Right kidney (tissue), 9 donors: ENCODE results near the gene PDE4C.
A peak's percentile ranks its signal among the peaks of the same experiment; 100 is the strongest.

Experiments used
- DNase-seq: peaks from one replicate; pipeline ENCODE4 v3.0.0-alpha.2; 2016
- long read RNA-seq, 8 donors: transcript quantifications; one replicate each; lab custom pipeline, GENCODE V29; 2026

PDE4C gene
- long read RNA-seq, donor 1: 0 reads
- long read RNA-seq, donor 2: 0 reads
- long read RNA-seq, donor 3: 0 reads
- long read RNA-seq, donor 4: 0 reads
- long read RNA-seq, donor 5: 0 reads
- long read RNA-seq, donor 6: 0 reads
- long read RNA-seq, donor 7: 0 reads
- long read RNA-seq, donor 8: 0 reads

DNA sequence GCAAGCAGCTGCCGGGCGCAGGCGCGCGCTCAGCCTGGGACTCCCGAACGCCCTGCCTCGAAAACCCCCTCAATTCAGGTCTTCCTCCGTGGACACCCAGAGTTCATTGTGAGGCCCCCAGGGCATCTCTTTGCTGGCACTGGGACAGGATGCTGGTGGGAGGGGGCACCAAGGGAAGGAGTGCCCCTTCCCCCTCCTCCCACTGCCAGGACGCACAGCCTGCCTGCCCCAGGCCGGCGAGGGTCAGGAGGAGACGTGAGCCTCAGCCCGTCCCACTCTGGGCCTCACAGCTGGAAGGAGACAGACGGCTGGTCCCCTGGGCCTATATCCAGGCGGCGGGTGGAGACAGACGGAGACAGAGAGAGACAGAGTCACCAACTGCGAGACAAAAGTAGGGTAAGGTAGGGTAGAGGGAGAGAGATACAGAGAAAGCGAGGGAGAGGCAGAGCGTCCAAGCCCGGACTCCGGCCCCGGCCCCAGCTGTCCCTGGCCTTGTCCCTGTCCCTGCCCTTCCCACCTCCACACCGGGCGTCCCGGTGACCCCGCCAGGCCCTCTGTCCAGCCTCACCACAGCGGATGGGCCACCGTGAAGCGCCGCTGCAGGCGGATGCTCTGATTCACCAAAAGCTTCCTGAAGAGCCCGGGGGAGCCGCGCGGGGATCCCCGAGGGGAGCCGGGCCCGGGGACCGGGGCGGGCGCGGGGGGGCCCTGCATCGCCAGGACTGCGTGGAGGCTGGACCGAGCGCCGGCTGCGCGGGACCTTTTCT is at the start of gene PDE4C:
Gene PDE4C, minus strand, starts transcription at position 737 of the 767 bp plus-strand sequence. Its CDS starts 23 bp downstream, at position 714.
- DNase-seq: peak; percentile 59

DNA sequence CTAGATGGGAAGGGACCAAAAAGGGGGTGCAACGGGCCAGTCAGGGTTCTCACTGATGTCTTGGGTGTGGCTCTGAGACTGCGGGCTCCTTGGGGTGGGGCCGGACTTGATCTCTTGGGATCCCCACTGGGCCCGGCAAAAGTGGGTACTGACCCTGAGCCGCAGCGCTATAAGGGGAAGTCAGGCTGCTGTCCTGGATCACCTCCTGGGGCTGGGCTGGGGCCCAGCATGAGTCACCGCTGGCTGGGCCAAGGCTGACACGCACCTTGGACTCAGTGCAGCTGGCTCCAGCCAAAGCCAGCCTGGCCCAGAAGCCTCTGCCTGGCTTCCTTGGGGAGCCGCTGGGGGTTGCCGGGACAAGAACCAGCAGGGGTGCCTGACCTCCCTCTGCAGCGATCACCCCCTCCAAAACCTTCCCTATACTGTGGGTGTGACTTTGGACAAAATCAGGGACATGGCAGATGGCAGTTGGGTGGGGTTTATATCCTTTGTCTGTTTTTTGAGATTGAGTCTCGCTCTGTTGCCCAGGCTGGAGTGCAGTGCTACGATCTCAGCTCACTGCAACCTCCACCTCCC is 48.6 kb upstream of the PDE4C start:
- no peak for DNase-seq

- no peak for DNase-seq
Observed at GRCh38 chr19:18274219-18274780, 48.1 kb upstream of the PDE4C start, which contains the start of gene IQCN. IQCN (minus strand) TSS chr19:18274452; CDS start chr19:18269478, 4,974 bp downstream.

GRCh38 chr19:18273561-18274218 is 47.5 kb upstream of the PDE4C start:
- DNase-seq: no peak

GRCh38 chr19:18271433-18271841 is 45.2 kb upstream of the PDE4C start:
- DNase-seq: no peak

DNA sequence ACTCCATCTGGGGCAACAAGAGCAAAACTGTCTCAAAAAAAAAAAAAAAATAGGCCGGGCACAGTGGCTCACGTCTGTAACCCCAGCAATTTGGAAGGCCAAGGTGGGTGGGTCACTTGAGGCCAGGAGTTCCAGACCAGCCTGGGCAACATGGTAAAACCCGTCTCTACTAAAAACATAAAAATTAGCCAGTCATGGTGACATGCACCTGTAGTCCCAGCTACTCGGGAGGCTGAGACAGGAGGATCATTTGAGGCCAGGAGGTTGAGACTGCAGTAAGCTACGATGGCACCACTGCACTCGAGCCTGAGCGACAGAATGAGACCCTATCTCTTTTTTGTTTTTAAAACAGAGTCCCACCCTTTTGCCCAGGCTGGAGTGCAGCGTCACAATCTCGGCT is 44.1 kb upstream of the PDE4C start:
- DNase-seq: no peak

- no peak for DNase-seq
Observed at GRCh38 chr19:18269070-18269723, 43.0 kb upstream of the PDE4C start.

GRCh38 chr19:18266771-18267686 is 40.8 kb upstream of the PDE4C start:
- no peak for DNase-seq

- no peak for DNase-seq
Observed at GRCh38 chr19:18265582-18265981, 39.3 kb upstream of the PDE4C start.

DNA sequence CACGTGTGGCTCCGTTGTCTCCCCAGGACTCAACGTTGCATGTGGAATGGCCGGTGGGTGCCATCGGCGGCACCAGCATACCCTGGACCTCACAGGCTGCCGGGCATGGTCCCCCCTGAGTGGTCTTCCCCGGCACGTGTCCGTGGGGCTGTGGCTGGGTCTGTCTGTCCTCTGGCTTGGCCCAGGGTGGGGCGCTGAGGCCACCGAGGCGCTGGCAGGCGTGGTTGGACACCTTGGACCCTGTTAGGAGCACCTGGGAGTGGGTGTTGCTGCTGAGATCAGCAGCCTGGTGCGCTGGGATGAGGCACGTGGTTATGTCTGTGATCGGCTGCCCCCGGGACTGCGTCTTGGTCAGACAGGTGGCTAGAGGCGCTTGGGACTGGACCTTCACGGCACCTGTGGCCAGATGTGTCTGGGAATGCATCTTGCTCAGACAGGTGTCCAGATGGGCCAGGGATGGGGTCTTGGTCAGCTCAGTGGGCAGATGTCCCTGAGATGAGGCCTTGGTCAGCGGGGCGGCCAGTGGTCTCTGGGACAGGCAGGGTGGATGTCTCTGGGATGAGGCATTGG is 38.8 kb upstream of the PDE4C start:
- no peak for DNase-seq

- no peak for DNase-seq
Observed at GRCh38 chr19:18264137-18264854, 38.1 kb upstream of the PDE4C start.

DNA sequence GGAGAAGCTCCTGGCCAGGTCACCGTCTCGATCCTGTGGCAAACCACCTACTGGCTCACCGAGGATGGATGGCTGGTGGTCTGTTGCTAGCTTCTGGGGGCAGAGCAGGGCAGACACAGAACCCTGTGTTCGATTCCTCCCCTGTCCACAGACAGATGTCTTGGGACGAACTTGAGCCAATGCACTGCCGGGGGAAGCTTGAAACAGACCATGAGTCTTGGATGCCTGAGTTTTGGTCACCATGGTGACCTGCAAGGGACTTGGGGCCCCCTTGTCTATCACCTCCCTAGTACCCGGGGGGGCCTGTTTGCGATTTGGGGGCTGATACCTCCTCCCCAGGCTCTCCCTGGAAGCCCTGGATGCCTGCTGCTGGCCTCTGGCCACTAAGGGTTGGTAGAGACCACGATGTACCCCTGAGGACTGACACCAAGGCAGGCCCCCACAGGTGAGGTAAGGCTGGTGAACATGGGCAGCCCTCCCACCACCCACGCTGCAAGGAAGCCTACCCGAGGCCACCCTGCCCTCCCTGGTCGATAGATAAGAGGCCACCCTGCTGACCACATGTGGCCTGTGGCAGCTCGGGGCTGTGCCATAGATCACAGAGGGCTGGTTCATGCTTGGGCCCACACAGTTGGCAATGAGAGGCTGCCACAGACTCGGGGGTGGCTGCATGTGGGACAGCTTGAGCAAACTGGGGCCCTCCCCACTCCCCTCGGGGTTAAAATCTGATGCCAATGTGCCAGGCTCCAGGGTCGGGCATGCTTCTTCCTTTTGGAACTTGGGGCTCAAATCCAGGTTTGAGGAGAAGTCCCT is 37.3 kb upstream of the PDE4C start:
- no peak for DNase-seq

DNA sequence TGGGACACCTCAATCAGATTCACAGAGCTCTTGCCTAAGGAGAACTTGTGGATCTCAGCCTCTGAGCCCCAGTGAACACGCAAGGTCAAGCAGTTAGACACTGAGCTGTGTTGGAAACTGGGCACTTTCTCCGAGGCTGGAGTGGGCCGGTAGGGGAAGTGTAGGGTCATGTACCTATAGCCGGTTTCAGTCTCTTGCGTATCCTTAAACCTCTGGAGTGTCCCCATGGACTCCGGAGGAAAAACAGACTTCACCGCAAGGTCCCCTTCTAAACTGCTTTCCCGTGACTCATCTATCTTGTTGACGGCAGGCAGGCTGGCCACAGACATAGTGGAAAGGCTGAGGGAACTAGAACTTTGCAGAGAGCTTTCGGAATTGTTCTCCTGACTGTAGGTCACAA is 36.7 kb upstream of the PDE4C start:
- DNase-seq: no peak

DNA sequence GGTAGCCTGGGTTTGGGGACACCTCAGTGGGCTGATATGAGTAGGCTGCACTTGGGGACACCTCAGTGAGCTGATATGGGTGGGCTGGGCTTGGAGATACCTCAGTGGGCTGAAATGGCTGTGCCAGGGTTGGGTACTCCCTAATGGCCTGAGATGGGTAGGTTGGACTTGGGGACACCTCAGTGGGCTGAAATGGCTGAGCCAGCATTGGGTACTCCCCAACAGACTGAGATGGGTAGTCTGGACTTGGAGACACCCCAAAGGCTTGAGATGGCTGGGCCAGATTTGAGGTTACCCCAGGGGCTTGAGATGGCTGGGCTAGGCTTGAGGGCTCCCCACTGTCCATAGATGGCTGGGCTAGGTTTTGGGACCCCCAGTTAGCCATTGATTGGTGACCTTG is 35.9 kb upstream of the PDE4C start:
- no peak for DNase-seq

DNA sequence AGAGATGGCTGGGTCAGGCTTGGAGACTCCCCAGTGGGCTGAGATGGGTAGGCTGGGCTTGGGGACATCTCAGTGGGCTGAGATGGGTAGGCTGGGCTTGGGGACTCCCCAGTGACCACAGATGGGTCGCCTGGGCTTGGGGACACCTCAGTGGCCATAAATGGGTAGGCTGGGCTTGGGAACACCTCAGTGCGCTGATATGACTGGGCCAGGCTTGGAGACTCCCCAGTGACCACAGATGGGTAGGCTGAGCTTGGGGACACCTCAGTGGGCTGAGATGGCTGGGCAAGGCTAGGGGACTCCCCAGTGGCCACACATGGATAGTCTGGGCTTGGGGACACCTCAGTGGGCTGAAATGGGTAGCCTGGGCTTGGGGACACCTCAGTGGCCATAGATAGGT is 35.2 kb upstream of the PDE4C start:
- DNase-seq: no peak

DNA sequence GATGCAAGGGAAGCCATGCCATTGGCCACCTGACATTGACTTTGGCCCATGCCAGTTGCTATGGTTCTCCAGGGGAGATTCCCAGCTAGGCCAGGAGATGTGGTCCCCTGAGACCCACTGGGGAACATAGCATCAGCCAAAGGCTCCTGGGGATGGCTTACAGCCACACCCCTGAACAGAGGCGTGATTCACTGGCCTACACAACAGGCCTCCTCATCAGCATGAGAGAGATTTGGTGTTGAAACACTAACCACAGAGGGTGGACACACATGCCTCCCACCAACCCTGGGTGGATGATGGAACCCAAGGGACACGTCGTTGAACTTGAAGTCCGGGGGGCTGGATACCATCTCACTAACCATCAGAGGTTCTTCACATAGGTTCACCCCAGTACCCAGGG is 33.7 kb upstream of the PDE4C start:
- no peak for DNase-seq

- DNase-seq: no peak
Observed at GRCh38 chr19:18257503-18258470, 31.5 kb upstream of the PDE4C start.
